Left forelimb (tissue), 1 donor: Measurements from ENCODE around the gene FOXB1.

Experiments used
- DNase-seq: peaks from one replicate; pipeline ENCODE4 v3.0.0-alpha.2; 2018; ENCODE audit warnings: low spot score

Gene FOXB1

GRCh38 chr15:60020736-60021135 lies 16.6 kb downstream of the FOXB1 start:
- no peak for DNase-seq

- no peak for DNase-seq
These were observed 17.7 kb downstream of the FOXB1 start for GRCh38 chr15:60021589-60022378.

GRCh38 chr15:60022379-60022741 lies 18.2 kb downstream of the FOXB1 start:
- no peak for DNase-seq

GRCh38 chr15:60026555-60026954 lies 22.4 kb downstream of the FOXB1 start:
- no peak for DNase-seq

GRCh38 chr15:60035344-60035743 lies 31.2 kb downstream of the FOXB1 start:
- no peak for DNase-seq

GRCh38 chr15:60039316-60039715 lies 35.2 kb downstream of the FOXB1 start:
- DNase-seq = no peak

- DNase-seq = no peak
These were observed 39.8 kb downstream of the FOXB1 start for GRCh38 chr15:60043744-60044435.

GRCh38 chr15:60044636-60045270 lies 40.6 kb downstream of the FOXB1 start:
- no peak for DNase-seq

GRCh38 chr15:60047701-60048100 lies 43.6 kb downstream of the FOXB1 start:
- DNase-seq = no peak

- no peak for DNase-seq
These were observed 45.8 kb downstream of the FOXB1 start for GRCh38 chr15:60049948-60050347.

GRCh38 chr15:60052796-60053195 lies 48.7 kb downstream of the FOXB1 start:
- DNase-seq = no peak

- no peak for DNase-seq
These were observed 50.4 kb downstream of the FOXB1 start for GRCh38 chr15:60054472-60054871.
